ENCODE measurements around the gene KRT75. TPM values are rescaled to one million over a fixed set of nuclear protein-coding genes. Genes with fewer than 3 reads are reported as not detected.

Gene KRT75
- total and polyA plus RNA-seq, 2 of the 4 experiments (the other 2 are of a cell fraction): not detected

DNA sequence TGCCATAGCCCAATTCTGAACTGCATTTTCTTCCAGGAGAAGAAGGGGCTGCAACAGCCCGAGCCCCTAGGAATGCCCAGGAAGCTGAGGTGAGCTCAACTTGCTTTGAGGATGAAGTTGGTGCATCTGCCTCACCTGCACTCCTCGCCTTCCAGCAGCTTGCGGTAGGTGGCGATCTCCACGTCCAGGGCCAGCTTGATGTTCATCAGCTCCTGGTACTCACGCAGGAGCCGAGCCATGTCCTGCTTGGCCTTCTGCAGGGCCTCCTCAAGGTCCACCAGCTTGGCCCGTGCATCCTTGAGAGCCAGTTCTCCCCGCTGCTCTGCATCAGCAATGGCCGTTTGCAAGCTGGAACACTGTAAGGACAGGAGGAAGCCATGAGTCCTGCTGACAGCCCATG is 6.0 kb downstream of the KRT75 start:
- Histone ChIP-seq H3K23ac (ENCODE audit: low read depth, low read length) (no peak overlapping the region), H3K4ac (ENCODE audit: low read depth, low read length) (no peak overlapping the region), H3K4me3 (ENCODE audit: insufficient read depth, low read depth, low read length) (no peak overlapping the region), H3K9ac (ENCODE audit: low read depth, low read length) (no peak overlapping the region), H4K8ac (ENCODE audit: low read depth in 2 of 2, low read length in 2 of 2) (no peak overlapping the region), H3K79me1 (ENCODE audit: low read depth in 1 of 2, low read length in 2 of 2) (no peaks in the 10 kb centered on the region), H3K4me1 (ENCODE audit: control insufficient read depth, insufficient read depth, low read length) (no peaks in the 10 kb centered on the region), H3K56ac (ENCODE audit: extremely low read depth, insufficient read depth, low read length) (no peak overlapping the region), H2BK120ac (ENCODE audit: low read depth, low read length) (no peak overlapping the region), H4K5ac (ENCODE audit: low read depth, low read length) (no peak overlapping the region), H4K20me1 (ENCODE audit: insufficient read depth, low read length) (no peaks in the 10 kb centered on the region), H3K9me1 (ENCODE audit: insufficient read depth, low read length) (no peaks in the 10 kb centered on the region), H2BK20ac (ENCODE audit: low read depth, low read length) (no peak overlapping the region), H2AK9ac (replicated peaks; ENCODE audit: low read depth, low read length, poor library complexity) (no peak overlapping the region), H3K14ac (replicated peaks; ENCODE audit: low read depth, low read length) (no peak overlapping the region), H2AK5ac (ENCODE audit: low read depth, low read length) (no peak overlapping the region), H3K9me3 (ENCODE audit: control insufficient read depth, insufficient read depth, low read length) (no peaks in the 10 kb centered on the region), H2BK15ac (ENCODE audit: low read depth, low read length) (no peak overlapping the region), H3K27ac (ENCODE audit: insufficient read depth, low read length) (no peak overlapping the region), H3K4me2 (ENCODE audit: low read depth, low read length) (no peak overlapping the region), H2AFZ (replicated peaks; ENCODE audit: low read length, poor library complexity) (no peak overlapping the region), H4K91ac (ENCODE audit: insufficient read depth, low read depth, low read length) (no peak overlapping the region), H3K27me3 (ENCODE audit: control insufficient read depth, insufficient read depth, low read length) (peaks cover 68% of the 10 kb centered on the region), H3K18ac (ENCODE audit: low read depth, low read length) (no peak overlapping the region), H3K36me3 (ENCODE audit: control insufficient read depth, insufficient read depth, low read length) (no peaks in the 10 kb centered on the region), H2BK5ac (ENCODE audit: low read depth, low read length, poor library complexity, severe bottlenecking) (no peak overlapping the region)
- POLR2A ChIA-PET (ENCODE audit: unreplicated experiment): no interaction called here
- BruUV-seq (replicated peaks): no TSS peak
- no peak for ATAC-seq (ENCODE audit: low read depth)
- intact Hi-C loops (cut with micrococcal nuclease): no loop called here
- TF ChIP-seq MAFK (IDR thresholded peaks at IDR 0.05; ENCODE audit: low read depth, low read length): no peak
- TF ChIP-seq BHLHE40 (IDR thresholded peaks at IDR 0.05; ENCODE audit: low read depth, low read length): no peak
- no peak for TF ChIP-seq MAZ (IDR thresholded peaks at IDR 0.05; ENCODE audit: borderline replicate concordance, low read depth, low read length)
- no peak for TF ChIP-seq CEBPB (IDR thresholded peaks at IDR 0.05; ENCODE audit: low read depth, low read length)
- no peak for TF ChIP-seq RFX5 (IDR thresholded peaks at IDR 0.05; ENCODE audit: low read depth, low read length)
- no peak for TF ChIP-seq SMC3 (IDR thresholded peaks at IDR 0.05; ENCODE audit: low read depth, low read length)
- TF ChIP-seq MXI1 (IDR thresholded peaks at IDR 0.05; ENCODE audit: borderline replicate concordance, low read depth, low read length): no peak
- TF ChIP-seq CHD1 (IDR thresholded peaks at IDR 0.05; ENCODE audit: low read depth, low read length): no peak
- no peak for TF ChIP-seq POLR2A (IDR thresholded peaks at IDR 0.05; ENCODE audit: low read depth, low read length)
- TF ChIP-seq, protein P1, sequence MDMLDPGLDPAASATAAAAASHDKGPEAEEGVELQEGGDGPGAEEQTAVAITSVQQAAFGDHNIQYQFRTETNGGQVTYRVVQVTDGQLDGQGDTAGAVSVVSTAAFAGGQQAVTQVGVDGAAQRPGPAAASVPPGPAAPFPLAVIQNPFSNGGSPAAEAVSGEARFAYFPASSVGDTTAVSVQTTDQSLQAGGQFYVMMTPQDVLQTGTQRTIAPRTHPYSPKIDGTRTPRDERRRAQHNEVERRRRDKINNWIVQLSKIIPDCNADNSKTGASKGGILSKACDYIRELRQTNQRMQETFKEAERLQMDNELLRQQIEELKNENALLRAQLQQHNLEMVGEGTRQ (IDR thresholded peaks at IDR 0.05; ENCODE audit: low read depth, low read length): no peak
- TF ChIP-seq NFE2L2 (IDR thresholded peaks at IDR 0.05; ENCODE audit: low read depth, low read length): no peak
- no peak for TF ChIP-seq RAD21 (IDR thresholded peaks at IDR 0.05; ENCODE audit: low read length)
- TF ChIP-seq, protein P2, sequence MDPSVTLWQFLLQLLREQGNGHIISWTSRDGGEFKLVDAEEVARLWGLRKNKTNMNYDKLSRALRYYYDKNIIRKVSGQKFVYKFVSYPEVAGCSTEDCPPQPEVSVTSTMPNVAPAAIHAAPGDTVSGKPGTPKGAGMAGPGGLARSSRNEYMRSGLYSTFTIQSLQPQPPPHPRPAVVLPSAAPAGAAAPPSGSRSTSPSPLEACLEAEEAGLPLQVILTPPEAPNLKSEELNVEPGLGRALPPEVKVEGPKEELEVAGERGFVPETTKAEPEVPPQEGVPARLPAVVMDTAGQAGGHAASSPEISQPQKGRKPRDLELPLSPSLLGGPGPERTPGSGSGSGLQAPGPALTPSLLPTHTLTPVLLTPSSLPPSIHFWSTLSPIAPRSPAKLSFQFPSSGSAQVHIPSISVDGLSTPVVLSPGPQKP (IDR thresholded peaks at IDR 0.05; ENCODE audit: borderline replicate concordance, low read depth, low read length): no peak
- 78% methylated on average over 5 of the region's 10 CpGs; no CpG with 5 or more reads in 1 of the 2 experiments for WGBS, 2 experiments (ENCODE audit: extremely low coverage in 2 of 2, insufficient read length in 1 of 2)
- DNase-seq: no peak
- in situ Hi-C loops (cut with MboI; ENCODE audit: low sequenced_read_pairs): no loop called here
- dilution Hi-C loops (cut with HindIII; ENCODE audit: low sequenced_read_pairs, unreplicated experiment): no loop called here
- CTCF ChIA-PET: interaction anchor here (0.7 kb wide), 1 partner anchor 12 kb away, joined by 3 read pairs; no protein-coding TSS in a partner anchor

Data from IMR-90 (cell line).